NCI-H345 treated with DMSO at 0.1 percent for 48 hours (cell line): Measurements from ENCODE around the gene PCDHA1.
"Not testable (repeated sequence)": the region's sequence is repeated elsewhere in the genome, so short reads cannot be mapped to it uniquely, and the experiment has no call there.

Source experiments
- DNase-seq: peaks from one replicate; lab custom pipeline; 2025; ENCODE audit not compliant: unreplicated experiment; lab: John Stamatoyannopoulos, UW

PCDHA1 gene

DNA sequence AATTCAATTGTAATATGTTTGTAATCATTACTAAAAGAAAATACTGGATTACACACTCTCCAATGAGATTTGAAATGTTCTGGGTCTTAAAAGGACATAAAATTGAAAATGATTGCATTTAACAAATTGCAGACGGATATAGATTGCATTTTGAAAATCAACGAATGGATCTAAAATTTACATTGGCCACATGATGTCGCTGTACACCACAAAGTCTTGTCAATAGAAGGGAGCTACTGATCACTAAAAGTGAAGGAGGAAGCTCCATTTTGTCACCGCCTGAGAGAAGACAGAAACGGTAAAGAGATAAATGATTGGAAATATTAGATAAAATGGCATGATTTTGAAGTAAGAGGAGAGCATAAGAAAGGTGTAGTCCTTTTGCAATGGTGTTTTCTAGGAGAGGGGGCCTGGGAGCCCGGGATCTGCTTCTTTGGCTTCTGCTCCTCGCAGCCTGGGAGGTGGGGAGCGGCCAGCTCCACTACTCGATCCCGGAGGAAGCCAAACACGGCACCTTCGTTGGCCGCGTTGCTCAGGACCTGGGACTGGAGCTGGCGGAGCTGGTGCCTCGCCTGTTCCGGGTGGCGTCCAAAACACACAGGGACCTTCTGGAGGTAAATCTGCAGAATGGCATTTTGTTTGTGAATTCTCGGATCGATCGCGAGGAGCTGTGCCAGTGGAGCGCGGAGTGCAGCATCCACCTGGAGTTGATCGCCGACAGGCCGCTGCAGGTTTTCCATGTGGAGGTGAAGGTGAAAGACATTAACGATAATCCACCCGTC lies at the start of gene PCDHA1:
Gene PCDHA1, plus strand, starts transcription at position 236 of the 782 bp plus-strand sequence.
- no peak for DNase-seq

DNA sequence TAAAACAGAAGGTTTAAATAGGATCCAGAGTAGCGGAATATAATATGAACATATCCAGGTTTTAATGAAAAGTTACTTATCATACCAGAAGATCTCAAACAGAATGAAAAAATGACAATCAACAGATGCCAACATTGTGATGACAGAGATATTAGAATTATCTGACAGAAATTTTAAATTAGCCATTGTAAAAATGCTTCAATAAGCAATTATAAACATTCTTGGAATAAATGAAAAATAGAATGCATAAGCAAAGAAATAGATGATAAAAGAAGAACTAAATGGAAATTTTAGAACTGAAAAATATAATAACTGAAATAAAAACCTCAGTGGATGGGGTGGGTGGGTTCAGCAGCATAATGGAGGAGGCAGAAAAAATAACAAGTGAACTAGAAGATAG lies 48.5 kb upstream of the PCDHA1 start:
- DNase-seq, result no peak

DNA sequence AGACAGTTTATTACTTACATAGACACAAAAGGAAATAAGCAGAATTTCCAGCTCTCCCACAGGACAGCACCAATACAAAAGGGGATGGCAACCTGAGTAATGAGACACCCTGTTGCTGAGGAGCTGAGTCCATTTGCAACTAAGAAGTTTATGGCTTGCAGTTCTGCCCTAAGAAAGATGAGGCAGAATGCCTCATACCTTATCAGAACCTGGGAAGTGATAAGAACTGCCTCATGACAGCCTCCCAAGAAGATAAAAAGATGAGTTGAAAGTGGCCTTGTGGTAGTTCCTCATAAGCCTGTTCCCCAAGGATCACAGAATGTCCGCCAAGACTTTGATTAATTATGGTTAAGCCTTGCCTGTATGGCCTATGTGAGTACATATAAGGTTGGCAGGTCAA lies 44.0 kb upstream of the PCDHA1 start:
- no peak for DNase-seq

DNA sequence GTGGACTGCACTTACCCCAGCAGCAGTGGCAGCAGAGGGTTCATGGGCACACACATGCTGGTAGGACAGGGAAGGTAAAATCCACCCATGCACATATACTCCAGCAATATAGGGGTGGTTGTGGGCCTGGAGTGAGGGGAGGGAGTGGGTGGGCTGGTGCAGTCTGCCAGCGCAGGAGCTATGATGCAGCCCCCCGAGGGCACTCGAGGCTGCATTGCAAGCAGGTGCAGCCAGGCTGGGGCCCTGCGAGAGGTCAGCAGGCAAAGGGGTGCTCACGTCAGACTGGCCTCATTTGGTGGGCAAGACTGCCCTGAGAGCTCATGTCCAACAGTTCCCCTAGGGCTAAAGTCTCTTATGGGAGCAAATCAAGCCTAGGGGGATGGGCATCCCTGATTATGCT lies 32.4 kb upstream of the PCDHA1 start:
- no peak for DNase-seq

DNA sequence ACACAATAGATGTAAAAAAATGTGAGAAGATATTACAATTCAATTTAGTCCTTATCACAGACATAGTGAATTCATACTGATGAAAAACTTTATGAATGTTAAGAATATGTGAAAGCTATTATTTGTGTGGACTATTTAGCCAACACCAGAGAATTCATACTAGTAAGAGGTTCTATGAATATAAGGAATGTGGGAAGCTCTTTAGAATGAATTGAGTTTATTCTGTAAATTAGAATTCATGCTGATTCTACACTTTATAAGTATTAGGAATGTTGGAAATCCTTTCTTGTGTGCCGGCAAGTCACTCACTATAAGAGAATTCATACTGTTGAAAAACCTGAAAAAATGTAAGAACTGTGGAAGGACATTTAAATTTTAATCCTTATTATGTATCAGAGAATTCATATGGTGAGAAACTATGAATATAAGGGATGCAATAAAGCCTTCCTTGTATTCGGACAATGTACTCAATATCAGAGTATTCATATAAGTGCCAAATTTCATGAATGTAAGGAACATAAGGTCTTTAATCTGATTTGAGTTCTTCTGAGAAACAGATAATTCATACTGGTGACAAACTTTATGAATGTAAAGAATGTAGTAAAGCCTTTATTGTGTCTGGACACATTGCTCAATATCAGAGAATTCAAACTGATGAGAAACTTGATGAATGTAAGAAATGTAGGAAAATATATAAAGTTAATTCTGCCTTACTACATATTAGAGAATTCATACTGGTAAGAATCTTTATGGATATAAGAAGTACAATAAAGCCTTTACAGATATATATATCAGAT lies 21.6 kb upstream of the PCDHA1 start:
- DNase-seq, result no peak

DNA sequence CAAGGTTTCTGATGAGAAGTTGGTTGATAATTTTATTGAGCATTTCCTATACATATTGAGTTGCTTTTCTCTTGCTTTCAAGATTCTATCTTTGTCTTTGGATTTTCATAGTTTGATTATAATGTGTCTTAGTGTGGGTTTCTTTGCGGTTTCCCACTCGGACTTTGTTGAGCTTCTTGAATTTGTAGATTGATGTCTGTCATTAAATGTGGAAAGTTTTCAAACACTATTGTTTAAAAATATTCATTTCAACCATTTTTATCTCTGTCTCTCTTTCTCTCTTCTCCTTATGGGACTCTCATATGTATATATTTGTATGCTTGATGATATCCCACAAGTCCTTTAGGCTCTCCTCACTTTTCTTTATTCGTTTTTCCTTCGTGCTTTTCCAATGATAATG lies 18.5 kb upstream of the PCDHA1 start:
- DNase-seq, result no peak

DNA sequence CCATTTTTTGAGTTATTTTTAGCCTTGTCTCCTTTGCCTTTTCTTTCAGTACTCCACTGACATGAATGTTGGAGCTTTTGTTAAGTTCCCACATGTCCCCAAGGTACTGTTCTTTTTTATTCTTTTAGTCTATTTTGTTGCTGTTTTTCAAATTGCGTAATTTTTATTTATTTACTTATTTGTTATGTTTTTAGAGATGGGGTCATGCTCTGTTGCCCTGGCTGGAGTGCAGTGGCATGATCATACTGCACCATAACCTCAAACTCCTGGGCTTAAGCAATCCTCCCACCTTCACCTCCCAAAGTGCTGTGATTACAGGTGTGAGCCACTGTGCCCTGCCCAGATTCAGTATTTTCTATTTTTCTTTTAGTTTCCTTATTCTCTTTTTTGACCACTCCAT lies 5.4 kb upstream of the PCDHA1 start:
- DNase-seq, result no peak

DNA sequence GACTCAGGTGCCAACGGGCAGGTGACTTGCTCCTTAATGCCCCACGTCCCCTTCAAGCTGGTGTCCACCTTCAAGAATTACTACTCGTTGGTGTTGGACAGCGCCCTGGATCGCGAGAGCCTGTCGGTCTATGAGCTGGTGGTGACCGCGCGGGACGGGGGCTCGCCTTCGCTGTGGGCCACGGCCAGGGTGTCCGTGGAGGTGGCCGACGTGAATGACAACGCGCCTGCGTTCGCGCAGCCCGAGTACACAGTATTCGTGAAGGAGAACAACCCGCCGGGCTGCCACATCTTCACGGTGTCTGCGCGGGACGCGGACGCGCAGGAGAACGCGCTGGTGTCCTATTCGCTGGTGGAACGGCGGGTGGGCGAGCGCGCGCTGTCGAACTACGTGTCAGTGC lies 1.5 kb downstream of the PCDHA1 start:
- not testable (repeated sequence) for DNase-seq

DNA sequence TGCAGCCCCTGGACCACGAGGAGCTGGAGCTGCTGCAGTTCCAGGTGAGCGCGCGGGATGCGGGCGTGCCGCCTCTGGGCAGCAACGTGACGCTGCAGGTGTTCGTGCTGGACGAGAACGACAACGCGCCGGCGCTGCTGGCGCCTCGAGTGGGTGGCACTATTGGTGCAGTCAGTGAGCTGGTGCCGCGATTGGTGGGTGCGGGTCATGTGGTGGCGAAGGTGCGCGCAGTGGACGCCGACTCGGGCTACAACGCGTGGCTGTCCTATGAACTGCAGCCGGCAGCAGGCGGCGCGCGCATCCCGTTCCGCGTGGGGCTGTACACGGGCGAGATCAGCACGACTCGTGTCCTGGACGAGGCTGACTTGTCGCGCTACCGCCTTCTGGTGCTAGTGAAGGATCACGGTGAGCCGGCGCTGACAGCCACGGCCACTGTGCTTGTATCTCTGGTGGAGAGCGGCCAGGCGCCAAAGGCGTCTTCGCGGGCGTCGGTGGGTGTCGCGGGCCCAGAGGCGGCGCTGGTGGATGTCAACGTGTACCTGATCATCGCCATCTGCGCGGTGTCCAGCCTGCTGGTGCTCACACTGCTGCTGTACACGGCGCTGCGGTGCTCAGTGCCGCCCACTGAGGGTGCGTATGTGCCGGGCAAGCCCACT lies 2.0 kb downstream of the PCDHA1 start:
- DNase-seq, result not testable (repeated sequence)

DNA sequence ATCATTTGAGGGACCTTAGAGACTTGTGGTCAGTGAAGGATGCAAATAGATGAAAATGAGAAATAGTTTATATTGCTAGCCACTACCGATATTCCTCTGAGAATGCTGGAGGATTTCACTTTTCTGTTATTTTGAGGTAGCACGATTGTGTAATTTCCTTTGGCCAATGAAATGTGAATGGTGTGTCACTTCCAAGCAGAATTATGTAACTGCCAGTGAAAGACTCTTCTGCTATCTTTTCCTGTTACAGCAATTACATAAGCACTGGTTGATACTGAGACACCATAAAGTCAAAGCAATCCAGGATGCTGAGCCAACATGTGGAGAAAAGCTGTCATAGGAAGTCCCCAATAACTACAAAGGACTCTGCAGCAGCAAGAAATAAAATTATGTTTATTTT lies 5.1 kb downstream of the PCDHA1 start:
- no peak for DNase-seq

DNA sequence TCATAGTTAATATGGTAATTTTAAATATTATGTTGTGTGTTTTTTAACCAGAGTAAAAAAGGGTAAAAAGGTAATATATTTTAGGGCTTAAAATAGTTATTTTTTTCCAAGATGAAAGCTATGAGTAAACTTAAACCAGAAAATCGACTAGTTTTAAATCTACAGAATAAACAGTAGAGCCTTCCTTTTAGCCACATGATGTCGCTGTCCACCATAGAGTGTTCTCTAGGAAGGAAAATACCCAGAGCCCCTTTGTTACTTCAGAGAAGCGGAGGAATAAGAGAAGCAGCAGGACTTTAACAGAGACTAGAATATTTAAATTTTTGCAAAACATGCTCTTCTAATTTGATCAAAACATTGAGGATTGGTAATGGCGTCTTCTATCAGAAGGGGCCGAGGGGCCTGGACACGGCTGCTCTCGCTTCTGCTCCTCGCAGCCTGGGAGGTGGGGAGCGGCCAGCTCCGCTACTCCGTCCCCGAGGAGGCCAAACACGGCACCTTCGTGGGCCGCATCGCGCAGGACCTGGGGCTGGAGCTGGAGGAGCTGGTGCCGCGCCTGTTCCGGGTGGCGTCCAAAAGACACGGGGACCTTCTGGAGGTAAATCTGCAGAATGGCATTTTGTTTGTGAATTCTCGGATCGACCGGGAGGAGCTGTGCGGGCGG lies 8.8 kb downstream of the PCDHA1 start, which contains the start of gene PCDHA2:
Gene PCDHA2, plus strand, starts transcription at position 258 of the 664 bp plus-strand sequence.
- no peak for DNase-seq

DNA sequence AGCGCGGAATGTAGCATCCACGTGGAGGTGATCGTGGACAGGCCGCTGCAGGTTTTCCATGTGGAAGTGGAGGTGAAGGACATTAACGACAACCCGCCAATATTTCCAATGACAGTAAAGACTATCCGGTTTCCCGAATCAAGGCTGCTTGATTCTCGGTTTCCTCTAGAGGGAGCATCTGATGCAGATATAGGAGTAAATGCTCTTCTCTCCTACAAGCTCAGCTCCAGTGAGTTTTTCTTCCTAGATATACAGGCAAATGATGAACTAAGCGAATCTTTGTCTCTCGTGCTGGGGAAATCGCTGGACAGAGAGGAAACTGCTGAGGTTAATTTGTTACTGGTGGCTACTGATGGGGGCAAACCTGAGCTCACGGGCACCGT lies 9.3 kb downstream of the PCDHA1 start:
- DNase-seq, result no peak

DNA sequence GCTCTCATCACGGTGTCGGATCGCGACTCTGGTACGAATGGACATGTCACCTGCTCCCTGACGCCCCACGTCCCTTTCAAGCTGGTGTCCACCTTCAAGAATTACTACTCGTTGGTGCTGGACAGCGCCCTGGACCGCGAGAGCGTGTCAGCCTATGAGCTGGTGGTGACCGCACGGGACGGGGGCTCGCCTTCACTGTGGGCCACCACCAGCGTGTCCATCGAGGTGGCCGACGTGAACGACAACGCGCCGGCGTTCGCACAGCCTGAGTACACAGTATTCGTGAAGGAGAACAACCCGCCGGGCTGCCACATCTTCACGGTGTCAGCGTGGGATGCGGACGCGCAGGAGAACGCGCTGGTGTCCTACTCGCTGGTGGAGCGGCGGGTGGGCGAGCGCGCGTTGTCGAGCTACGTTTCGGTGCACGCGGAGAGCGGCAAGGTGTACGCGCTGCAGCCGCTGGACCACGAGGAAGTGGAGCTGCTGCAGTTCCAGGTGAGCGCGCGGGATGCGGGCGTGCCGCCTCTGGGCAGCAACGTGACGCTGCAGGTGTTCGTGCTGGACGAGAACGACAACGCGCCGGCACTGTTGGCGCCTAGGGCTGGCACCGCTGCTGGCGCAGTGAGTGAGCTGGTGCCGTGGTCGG lies 10.3 kb downstream of the PCDHA1 start:
- not testable (repeated sequence) for DNase-seq

DNA sequence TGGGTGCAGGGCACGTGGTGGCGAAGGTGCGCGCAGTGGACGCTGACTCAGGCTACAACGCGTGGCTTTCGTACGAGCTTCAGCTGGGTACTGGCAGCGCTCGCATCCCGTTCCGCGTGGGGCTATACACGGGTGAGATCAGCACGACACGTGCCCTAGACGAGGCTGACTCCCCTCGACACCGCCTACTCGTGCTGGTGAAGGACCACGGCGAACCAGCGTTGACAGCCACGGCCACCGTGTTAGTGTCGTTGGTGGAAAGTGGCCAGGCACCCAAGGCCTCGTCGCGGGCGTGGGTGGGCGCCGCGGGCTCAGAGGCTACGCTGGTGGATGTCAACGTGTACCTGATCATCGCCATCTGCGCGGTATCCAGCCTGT lies 10.8 kb downstream of the PCDHA1 start:
- DNase-seq, result no peak

DNA sequence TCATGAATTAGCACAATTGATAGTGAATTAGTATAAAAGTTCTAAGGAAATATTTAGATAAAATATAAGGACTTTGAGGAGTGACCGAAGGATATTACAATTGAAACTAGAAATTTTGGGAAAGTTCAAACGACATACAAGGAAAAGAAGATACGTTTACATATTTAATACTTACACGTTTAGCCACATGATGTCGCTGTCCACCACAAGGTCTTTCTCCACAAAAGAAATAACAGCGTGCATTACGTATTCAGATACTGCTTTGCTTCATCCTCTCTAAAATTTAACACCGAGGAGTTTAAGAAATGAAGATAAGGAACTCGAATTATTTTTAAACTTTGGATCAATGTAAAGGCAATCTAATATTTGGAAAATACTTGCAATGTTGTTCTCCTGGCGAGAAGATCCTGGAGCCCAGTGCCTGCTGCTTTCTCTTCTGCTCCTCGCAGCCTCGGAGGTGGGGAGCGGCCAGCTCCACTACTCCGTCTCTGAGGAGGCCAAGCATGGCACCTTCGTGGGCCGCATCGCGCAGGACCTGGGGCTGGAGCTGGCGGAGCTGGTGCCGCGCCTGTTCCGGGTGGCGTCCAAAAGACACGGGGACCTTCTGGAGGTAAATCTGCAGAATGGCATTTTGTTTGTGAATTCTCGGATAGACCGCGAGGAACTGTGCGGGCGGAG lies 15.0 kb downstream of the PCDHA1 start, which contains the start of gene PCDHA3:
Gene PCDHA3, plus strand, starts transcription at position 242 of the 678 bp plus-strand sequence.
- no peak for DNase-seq

DNA sequence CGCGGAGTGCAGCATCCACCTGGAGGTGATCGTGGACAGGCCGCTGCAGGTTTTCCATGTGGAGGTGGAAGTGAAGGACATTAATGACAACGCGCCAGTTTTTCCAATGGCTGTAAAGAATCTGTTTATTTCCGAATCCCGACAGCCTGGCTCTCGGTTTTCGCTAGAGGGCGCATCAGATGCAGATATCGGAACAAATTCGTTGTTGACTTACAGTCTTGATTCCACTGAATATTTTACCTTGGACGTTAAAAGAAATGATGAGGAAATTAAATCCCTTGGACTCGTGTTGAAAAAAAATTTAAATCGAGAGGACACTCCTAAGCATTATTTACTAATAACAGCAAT lies 15.5 kb downstream of the PCDHA1 start:
- no peak for DNase-seq

DNA sequence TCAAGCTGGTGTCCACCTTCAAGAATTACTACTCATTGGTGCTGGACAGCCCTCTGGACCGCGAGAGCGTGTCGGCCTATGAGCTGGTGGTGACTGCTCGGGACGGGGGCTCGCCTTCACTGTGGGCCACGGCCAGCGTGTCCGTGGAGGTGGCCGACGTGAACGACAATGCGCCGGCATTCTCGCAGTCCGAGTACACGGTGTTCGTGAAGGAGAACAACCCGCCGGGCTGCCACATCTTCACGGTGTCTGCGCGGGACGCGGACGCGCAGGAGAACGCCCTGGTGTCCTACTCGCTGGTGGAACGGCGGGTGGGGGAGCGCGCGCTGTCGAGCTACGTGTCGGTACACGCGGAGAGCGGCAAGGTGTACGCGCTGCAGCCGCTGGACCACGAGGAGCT lies 16.4 kb downstream of the PCDHA1 start:
- DNase-seq, result not testable (repeated sequence)

DNA sequence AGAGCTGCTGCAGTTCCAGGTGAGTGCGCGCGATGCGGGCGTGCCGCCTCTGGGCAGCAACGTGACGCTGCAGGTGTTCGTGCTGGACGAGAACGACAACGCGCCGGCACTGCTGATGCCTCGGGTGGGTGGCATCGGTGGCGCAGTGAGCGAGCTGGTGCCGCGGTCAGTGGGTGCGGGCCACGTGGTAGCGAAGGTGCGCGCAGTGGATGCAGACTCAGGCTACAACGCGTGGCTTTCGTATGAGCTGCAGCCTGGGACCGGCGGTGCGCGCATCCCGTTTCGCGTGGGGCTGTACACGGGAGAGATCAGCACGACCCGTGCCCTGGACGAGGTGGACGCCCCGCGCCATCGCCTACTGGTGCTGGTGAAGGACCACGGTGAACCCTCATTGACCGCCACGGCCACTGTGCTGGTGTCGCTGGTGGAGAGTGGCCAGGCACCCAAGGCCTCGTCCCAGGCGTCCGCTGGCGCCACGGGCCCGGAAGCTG lies 16.9 kb downstream of the PCDHA1 start:
- no peak for DNase-seq

DNA sequence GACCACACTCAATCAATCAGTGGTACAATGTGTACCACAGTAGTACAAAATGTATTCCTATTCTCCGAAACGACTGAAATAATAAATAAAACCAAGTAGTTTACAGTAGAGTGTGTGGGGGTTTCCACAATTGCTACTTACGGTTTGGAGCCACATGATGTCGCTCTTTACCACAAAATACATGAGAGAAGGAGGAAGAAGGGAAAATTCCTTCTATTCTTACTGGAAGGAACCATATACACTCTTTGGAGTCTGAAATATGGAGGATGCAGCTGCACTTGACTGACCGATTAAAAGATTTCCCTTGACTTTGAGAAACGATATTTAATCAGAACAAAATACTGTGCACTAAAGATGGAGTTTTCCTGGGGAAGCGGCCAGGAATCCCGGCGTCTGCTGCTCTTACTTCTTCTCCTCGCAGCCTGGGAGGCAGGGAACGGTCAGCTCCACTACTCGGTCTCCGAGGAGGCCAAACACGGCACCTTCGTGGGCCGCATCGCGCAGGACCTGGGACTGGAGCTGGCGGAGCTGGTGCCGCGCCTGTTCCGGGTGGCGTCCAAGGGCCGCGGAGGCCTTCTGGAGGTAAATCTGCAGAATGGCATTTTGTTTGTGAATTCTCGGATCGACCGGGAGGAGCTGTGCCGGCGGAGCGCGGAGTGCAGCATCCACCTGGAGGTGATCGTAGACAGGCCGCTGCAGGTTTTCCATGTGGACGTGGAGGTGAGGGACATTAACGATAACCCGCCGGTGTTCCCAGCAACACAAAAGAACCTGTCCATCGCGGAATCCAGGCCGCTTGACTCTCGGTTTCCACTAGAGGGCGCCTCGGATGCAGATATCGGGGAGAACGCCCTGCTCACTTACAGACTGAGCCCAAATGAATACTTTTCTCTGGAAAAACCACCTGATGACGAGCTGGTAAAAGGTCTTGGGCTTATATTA lies 21.2 kb downstream of the PCDHA1 start, which contains the start of gene PCDHA4:
Gene PCDHA4, plus strand, starts transcription at position 235 of the 942 bp plus-strand sequence.
- no peak for DNase-seq
